Mucosa of descending colon (tissue), 3 donors: ENCODE results near the gene CLCN5. TPM values are rescaled to one million over a fixed set of nuclear protein-coding genes. Genes with fewer than 3 reads are reported as not detected.

Experiments used
- ATAC-seq: fragments of 200-7000 bp; cut with Tn5 transposase; one replicate; pipeline ENCODE4 v1.9.1; 2020; ENCODE audit warnings: mild to moderate bottlenecking, moderate library complexity
- DNase-seq, 3 donors: peaks; one replicate each; pipeline ENCODE4 v3.0.0-alpha.2; 2020
- H3K36me3 ChIP-seq: fragments of 200-600 bp; one replicate; pipeline ENCODE4 v1.8.0; 2021; ENCODE audit warnings: low read depth, mild to moderate bottlenecking
- H3K4me1 ChIP-seq: fragments of 200-600 bp; one replicate; pipeline ENCODE4 v1.8.0; 2021; ENCODE audit warnings: low read depth, mild to moderate bottlenecking
- H3K4me3 ChIP-seq: fragments of 200-600 bp; one replicate; pipeline ENCODE4 v1.8.0; 2021; ENCODE audit warnings: mild to moderate bottlenecking
- H3K9me3 ChIP-seq: fragments of 200-600 bp; one replicate; pipeline ENCODE4 v1.8.0; 2021; ENCODE audit warnings: mild to moderate bottlenecking
- intact Hi-C, 2 donors: fragments of 100-400 bp; cut with DNase I in 1 of 2; cut with micrococcal nuclease in 1 of 2; formaldehyde crosslinking; loops; one replicate each; pipeline versions ENCODE4 v1.11.0 to v1.11.1; 2022; cut with DNase I, micrococcal nuclease
- total RNA-seq, 3 donors: library from RNA; stranded (reverse); fragmentation: NEBNext Ultra II Directional in 2 of 3; extraction: Animal tissue kit (Norgen Biotek cat#: 25700) in 2 of 3; gene quantifications; one replicate each; pipeline versions ENCODE4 v1.2.1 to v1.2.4, GENCODE V29; 2021 to 2023
- TF ChIP-seq, protein P1 (sequence below): fragments of 200-600 bp; IDR thresholded peaks from one replicate; pipeline ENCODE4 v1.8.0; 2022; ENCODE audit warnings: antibody characterized with exemption, mild to moderate bottlenecking
- donor health status: DM: no; HTN: no; CAD: no; lungs with moderate emphysema.
- donor health status: DM: no; HTN: no; CAD: no.
- donor health status: DM: no; HTN: yes; CAD: no.

CLCN5 gene
- total RNA-seq, 3 donors from 2014 or later: 5.4 to 11.9 (median 10.0) TPM

DNA sequence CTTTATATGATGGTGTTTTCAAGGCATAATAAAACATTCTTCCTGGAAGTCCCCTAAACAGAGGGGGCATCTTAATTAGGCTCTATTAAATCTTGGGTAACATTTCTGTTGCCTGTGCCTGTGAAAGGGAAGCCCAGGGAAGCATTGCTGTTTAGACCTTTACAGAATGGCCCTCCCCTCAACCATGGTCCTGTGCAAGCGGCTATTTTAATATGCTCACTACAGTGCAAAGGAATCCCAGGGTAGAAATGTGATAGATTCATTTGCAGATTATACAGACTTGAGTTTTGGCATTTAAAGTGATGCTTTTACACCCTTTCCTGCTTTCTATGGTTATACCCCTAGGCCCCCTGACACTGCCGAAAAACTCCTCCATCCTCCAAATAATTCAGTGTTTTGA is 65.3 kb downstream of the CLCN5 start:
- ATAC-seq: no peak
- H3K4me3 ChIP-seq: no peak overlapping the region
- TF ChIP-seq, protein P1, sequence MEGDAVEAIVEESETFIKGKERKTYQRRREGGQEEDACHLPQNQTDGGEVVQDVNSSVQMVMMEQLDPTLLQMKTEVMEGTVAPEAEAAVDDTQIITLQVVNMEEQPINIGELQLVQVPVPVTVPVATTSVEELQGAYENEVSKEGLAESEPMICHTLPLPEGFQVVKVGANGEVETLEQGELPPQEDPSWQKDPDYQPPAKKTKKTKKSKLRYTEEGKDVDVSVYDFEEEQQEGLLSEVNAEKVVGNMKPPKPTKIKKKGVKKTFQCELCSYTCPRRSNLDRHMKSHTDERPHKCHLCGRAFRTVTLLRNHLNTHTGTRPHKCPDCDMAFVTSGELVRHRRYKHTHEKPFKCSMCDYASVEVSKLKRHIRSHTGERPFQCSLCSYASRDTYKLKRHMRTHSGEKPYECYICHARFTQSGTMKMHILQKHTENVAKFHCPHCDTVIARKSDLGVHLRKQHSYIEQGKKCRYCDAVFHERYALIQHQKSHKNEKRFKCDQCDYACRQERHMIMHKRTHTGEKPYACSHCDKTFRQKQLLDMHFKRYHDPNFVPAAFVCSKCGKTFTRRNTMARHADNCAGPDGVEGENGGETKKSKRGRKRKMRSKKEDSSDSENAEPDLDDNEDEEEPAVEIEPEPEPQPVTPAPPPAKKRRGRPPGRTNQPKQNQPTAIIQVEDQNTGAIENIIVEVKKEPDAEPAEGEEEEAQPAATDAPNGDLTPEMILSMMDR: no peak
- H3K9me3 ChIP-seq: no peaks in the 10 kb centered on the region
- H3K36me3 ChIP-seq: no peaks in the 10 kb centered on the region
- no peaks in the 10 kb centered on the region for H3K4me1 ChIP-seq
- intact Hi-C loops: no loop called here
- DNase-seq: no peak

DNA sequence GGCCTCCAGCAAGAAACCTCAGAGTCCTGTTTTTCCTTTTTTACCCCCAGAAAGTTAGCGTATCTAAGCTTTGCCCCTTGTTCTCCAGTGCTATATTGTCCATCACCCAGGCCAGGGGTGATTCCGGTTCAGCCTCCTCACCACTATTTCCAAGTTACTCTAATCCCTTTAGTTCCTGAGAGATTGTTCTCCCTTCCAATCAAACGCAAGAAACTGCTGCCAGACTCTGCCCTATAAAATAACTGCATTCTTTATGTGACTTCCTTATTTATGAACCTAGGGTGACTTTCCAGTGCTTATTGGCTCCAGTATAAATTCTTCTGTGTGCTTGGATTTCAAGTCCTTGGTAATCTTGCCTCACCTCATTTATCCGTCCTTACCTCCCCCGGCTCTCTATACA is 65.7 kb downstream of the CLCN5 start:
- TF ChIP-seq, protein P1: no peak
- DNase-seq: peak in 1 of 3 donors; percentile 31
- Histone ChIP-seq H3K36me3 (no peaks in the 10 kb centered on the region), H3K4me1 (no peaks in the 10 kb centered on the region), H3K9me3 (no peaks in the 10 kb centered on the region), H3K4me3 (no peak overlapping the region)
- ATAC-seq: peak; percentile 84
- intact Hi-C loops: no loop called here

DNA sequence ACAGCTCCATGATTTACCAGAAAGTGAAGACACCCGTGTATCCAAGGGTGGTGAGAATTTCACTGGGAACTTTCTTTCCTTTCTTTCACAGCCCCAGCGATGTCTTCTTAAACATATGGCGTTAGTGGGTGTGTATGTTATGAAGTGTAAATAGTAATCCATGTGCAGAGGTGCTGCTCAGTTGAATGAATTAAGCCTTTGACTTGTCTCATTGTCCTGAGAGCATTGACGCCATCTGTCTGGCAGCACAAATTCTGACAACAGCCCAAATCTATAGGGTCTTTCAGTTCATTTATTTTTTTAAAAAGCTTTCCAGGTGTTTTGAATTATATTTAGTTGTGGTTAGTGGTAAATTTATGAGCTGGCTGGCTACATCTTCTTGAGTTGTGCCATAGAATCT is 69.4 kb downstream of the CLCN5 start:
- H3K36me3 ChIP-seq: no peaks in the 10 kb centered on the region
- ATAC-seq (peak; percentile 58), DNase-seq (no peak)
- intact Hi-C loops: no loop called here
- no peak overlapping the region for H3K4me3 ChIP-seq
- H3K9me3 ChIP-seq: no peaks in the 10 kb centered on the region
- no peaks in the 10 kb centered on the region for H3K4me1 ChIP-seq
- TF ChIP-seq, protein P1: no peak

GRCh38 chrX:49992853-49993252 is 70.5 kb downstream of the CLCN5 start:
- TF ChIP-seq, protein P1: no peak

DNA sequence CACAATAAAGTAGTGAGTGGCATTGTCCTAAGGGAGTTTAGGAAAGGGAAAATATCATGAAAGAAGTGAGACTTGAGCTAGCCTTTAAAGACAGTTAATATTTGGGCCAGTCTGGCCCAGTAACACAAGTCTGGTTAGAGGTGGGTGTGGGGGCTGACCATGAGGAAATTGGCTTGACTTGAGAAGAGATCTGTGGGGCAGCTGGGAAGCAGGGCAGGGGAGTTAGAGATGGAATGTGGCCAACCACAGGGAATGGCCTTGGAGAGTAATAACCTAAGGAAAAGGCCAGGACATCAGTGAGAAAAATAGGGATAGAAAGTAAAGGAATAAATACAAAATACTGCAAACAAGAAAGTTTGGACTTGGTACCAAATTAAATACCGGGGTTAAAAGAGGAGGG is 71.3 kb downstream of the CLCN5 start:
- Histone ChIP-seq H3K9me3 (no peaks in the 10 kb centered on the region), H3K36me3 (no peaks in the 10 kb centered on the region), H3K4me1 (no peaks in the 10 kb centered on the region), H3K4me3 (no peak overlapping the region)
- ATAC-seq (no peak), DNase-seq (no peak)
- intact Hi-C loops: no loop called here
- TF ChIP-seq, protein P1: no peak

More at GRCh38 chrX:49992853-49993252, 70.5 kb downstream of the CLCN5 start:
- intact Hi-C loops: no loop called here
- H3K4me3 ChIP-seq: no peak overlapping the region
- no peaks in the 10 kb centered on the region for H3K9me3 ChIP-seq
- no peaks in the 10 kb centered on the region for H3K4me1 ChIP-seq
- ATAC-seq (peak; percentile 66), DNase-seq (no peak)
- H3K36me3 ChIP-seq: no peaks in the 10 kb centered on the region

DNA sequence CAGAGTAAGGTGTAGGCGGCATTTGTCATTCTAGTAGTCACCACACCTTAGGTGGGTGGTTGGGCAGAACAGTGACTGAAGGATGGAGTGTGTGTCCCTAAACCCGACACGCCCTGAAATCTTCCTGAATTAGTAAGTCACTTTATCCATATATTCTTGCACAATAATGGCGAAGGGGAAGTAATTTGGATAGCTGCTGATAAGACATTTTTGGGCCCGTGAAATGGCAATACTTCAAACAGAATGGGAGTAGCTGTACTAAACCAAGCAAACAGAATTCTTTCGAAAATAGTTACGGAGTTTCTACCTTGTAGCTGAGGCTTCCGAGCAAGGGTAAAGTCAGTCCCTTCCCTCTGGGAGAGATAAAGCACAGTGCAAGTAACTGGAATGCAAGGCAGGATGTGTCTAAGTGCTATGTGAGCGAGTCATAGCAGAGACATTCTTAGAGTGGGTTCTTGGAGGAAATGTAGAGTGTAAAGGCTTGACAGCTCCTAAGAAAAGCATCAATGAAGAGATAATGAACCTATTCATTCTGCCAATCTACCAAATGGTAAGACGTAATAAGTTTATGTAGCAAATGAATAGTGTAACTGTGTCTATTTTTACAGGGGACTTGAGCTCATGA is 72.8 kb downstream of the CLCN5 start:
- intact Hi-C loops: no loop called here
- ATAC-seq: peak; percentile 25
- no peaks in the 10 kb centered on the region for H3K9me3 ChIP-seq

More for the DNA sequence above, 72.8 kb downstream of the CLCN5 start:
- no peak for DNase-seq
- H3K4me3 ChIP-seq: no peak overlapping the region
- H3K36me3 ChIP-seq: no peaks in the 10 kb centered on the region
- no peaks in the 10 kb centered on the region for H3K4me1 ChIP-seq
- TF ChIP-seq, protein P1: no peak
